Upper lobe of right lung (tissue), 1 donor: ENCODE results near the gene PIP5K1B. TPM values are rescaled to one million over a fixed set of nuclear protein-coding genes. Genes with fewer than 3 reads are reported as not detected.

Source experiments
- ATAC-seq: fragments of 200-7000 bp; cut with Tn5 transposase; one replicate; pipeline ENCODE4 v1.9.1; 2020; ENCODE audit warnings: mild to moderate bottlenecking, moderate library complexity
- DNase-seq: peaks from one replicate; pipeline ENCODE4 v3.0.0-alpha.2; 2020
- H3K27ac ChIP-seq: fragments of 200-600 bp; one replicate; pipeline ENCODE4 v1.8.0; 2022
- H3K27me3 ChIP-seq: fragments of 200-600 bp; one replicate; pipeline ENCODE4 v1.8.0; 2022; ENCODE audit warnings: mild to moderate bottlenecking
- H3K36me3 ChIP-seq: fragments of 200-600 bp; one replicate; pipeline ENCODE4 v1.8.0; 2022
- H3K4me1 ChIP-seq: fragments of 200-600 bp; one replicate; pipeline ENCODE4 v1.8.0; 2022
- H3K4me3 ChIP-seq: fragments of 200-600 bp; one replicate; pipeline ENCODE4 v1.8.0; 2022; ENCODE audit warnings: mild to moderate bottlenecking
- H3K9me3 ChIP-seq: fragments of 200-600 bp; one replicate; pipeline ENCODE4 v1.8.0; 2022
- CTCF ChIP-seq: fragments of 200-600 bp; IDR thresholded peaks from one replicate; pipeline ENCODE4 v1.8.0; 2022; ENCODE audit warnings: antibody characterized with exemption
- intact Hi-C: fragments of 100-400 bp; cut with DNase I; formaldehyde crosslinking; loops from one replicate; pipeline ENCODE4 v1.11.0; 2022
- total RNA-seq: library from RNA; stranded (reverse); fragmentation: NEBNext Ultra II Directional; extraction: Animal tissue kit (Norgen Biotek cat#: 25700); gene quantifications from one replicate; pipeline ENCODE4 v1.2.1, GENCODE V29; 2021
- donor health status: DM: no; HTN: yes; CAD: no; lungs with severe emphysema.

Gene PIP5K1B
- total RNA-seq, 1 donor from 2014 or later: 36.5 TPM

- no peak for TF ChIP-seq CTCF
- ATAC-seq (no peak), DNase-seq (no peak)
- Histone ChIP-seq H3K4me1 (no peaks in the 10 kb centered on the region), H3K9me3 (no peaks in the 10 kb centered on the region), H3K36me3 (no peaks in the 10 kb centered on the region), H3K4me3 (no peak overlapping the region), H3K27me3 (no peaks in the 10 kb centered on the region), H3K27ac (no peak overlapping the region)
- intact Hi-C loops: loop anchor here (5.0 kb wide), 1 partner anchor 423 kb away; no protein-coding TSS in a partner anchor
Measured at GRCh38 chr9:69004836-69005235, 299.8 kb downstream of the PIP5K1B start.

GRCh38 chr9:69009708-69010107, 304.7 kb downstream of the PIP5K1B start:
- Histone ChIP-seq H3K27ac (no peak overlapping the region), H3K4me3 (no peak overlapping the region), H3K4me1 (no peaks in the 10 kb centered on the region), H3K27me3 (no peaks in the 10 kb centered on the region), H3K36me3 (no peaks in the 10 kb centered on the region), H3K9me3 (no peaks in the 10 kb centered on the region)
- TF ChIP-seq CTCF: no peak
- ATAC-seq: no peak
- intact Hi-C loops: no loop called here
- no peak for DNase-seq

GRCh38 chr9:69012696-69013381, 307.8 kb downstream of the PIP5K1B start:
- intact Hi-C loops: no loop called here
- H3K9me3 ChIP-seq: no peaks in the 10 kb centered on the region
- peak; percentile 17 for ATAC-seq
- H3K27me3 ChIP-seq: no peaks in the 10 kb centered on the region
- no peaks in the 10 kb centered on the region for H3K4me1 ChIP-seq
- TF ChIP-seq CTCF: no peak
- no peak for DNase-seq
- no peak overlapping the region for H3K4me3 ChIP-seq
- no peak overlapping the region for H3K27ac ChIP-seq
- no peaks in the 10 kb centered on the region for H3K36me3 ChIP-seq

GRCh38 chr9:69013382-69013727, 308.3 kb downstream of the PIP5K1B start:
- H3K4me3 ChIP-seq: no peak overlapping the region
- peak; percentile 30 for ATAC-seq
- intact Hi-C loops: no loop called here
- DNase-seq: no peak
- H3K9me3 ChIP-seq: no peaks in the 10 kb centered on the region
- no peak overlapping the region for H3K27ac ChIP-seq
- no peaks in the 10 kb centered on the region for H3K36me3 ChIP-seq
- H3K27me3 ChIP-seq: no peaks in the 10 kb centered on the region
- no peaks in the 10 kb centered on the region for H3K4me1 ChIP-seq
- TF ChIP-seq CTCF: no peak

- Histone ChIP-seq H3K27me3 (no peaks in the 10 kb centered on the region), H3K4me3 (no peak within 1 kb of the TSS), H3K9me3 (no peaks in the 10 kb centered on the region), H3K36me3 (no peaks in the 10 kb centered on the region), H3K27ac (no peak within 1 kb of the TSS), H3K4me1 (no peaks in the 10 kb centered on the region)
- intact Hi-C loops: no loop called here
- ATAC-seq (no peak), DNase-seq (no peak)
- no peak for TF ChIP-seq CTCF
Measured at GRCh38 chr9:69014013-69014412, 309.0 kb downstream of the PIP5K1B start, which contains the start of gene PRKACG. Gene PRKACG, minus strand, starts transcription at chr9:69014113. Its CDS starts 21 bp downstream, at chr9:69014092.
